8988T (cell line): ENCODE measurements around the gene USB1.

Experiments used
- DNase-seq: peaks from one replicate; pipeline ENCODE4 v3.0.0; 2011

USB1 gene

DNA sequence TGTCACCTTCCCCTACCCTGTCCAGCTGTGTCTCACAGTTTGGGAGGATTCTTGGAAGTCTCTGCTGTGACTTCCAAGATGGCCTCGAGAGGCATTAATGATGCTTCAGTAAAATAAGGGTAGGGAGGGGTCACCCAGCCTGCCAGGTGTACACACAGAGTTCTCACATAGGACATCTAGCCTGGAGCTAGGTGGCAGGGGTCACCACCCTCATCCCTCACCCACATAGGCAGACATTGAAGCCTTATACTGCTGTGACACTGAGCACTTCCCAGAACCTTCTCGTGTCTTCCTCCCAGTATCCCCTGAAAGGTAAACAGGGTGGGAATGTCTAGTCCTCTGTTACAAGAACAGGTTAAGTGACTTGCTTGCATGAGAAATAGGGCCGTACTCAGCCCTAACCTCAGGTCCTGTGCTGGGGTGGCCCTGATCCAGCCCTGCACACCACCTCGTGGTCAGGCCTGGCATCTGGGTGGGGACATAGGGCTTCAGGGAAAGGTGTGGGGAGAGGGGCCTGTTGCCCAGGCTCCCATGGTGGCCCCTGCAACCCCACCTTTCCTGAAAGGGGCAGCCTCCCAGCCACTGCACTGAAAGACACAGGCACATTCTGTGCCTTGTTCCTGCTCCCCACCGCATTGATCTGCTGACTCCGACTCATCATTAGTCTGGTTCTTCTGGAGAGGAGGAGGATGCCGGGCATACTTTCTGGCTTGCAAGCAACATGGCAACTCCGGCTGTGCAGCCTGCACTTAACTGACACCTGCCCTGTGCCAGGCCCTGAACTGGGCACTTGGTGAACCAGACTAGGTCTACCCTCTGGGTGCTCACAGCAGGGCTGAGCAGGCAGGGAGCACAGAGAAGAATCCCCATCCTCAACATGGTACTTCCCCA is 20.7 kb downstream of the USB1 start:
- peak; percentile 42 for DNase-seq

GRCh38 chr16:58022601-58023371 is 21.6 kb downstream of the USB1 start:
- peak; percentile 37 for DNase-seq

- DNase-seq, result peak; percentile 51
These were observed 23.5 kb downstream of the USB1 start for GRCh38 chr16:58024486-58025350.

DNA sequence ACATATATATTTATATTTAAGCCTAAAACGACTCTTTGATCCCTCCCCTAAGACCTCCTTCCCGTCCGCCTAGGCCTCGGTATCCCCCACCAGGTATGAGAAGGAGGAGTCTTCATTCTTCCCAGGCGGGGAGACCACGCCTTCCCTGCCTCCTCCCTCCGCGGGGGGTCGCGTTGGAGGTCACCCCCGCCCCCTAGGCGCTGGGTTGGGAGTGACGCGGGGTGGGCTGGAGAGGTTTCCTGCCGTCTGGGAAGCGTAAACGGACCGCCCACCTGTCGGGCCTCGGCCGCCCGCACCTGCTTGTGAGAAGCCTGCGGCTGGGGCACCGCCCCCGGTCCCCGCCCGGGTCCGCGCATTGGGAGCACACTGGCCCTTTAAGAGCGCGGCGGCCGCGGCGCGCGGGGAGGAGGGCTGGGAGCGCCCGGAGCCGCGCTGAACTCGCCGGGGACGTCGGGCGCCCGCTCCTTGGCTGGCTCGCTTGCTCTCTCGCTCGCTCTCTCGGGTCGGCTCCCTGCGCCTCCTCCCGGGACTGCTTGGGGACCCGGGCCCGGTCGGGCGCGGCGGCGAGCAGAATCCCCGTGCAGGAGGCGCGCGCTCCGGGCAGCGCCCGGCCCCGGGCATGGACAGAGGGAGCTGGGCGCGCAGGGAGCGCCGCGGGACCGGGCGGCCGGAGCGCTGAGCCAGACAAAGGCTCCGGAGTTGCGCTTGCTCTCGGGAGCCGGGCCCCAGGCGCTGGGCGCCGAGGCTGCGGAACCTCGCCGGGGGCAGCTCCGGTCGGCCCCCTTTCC is 24.3 kb downstream of the USB1 start, which contains the start of gene MMP15:
Gene MMP15 (plus strand): TSS at position 404 of the 788 bp plus-strand sequence. CDS start 597 bp downstream, outside the sequence.
- peak; percentile 91 for DNase-seq

DNA sequence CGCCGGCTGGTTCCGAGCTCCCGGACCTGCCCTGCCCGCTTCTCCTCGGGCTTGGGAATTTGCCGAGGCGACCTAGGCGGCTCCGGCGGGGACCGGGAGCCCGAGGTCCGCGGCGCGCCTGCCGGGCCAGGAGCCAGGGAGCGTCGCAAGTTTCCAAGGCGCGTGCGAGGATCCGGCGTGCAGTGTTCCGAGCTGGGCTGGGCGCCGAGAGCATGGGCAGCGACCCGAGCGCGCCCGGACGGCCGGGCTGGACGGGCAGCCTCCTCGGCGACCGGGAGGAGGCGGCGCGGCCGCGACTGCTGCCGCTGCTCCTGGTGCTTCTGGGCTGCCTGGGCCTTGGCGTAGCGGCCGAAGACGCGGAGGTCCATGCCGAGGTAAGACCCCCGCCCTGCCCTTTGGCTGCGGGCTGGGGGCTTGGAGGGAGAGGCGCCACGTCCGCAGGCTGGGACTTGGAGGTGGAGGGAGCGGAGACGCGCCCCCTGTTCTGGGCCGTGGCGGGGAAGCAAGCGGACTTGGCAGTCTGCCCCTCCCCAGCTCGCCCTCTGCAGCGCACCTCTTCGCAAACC is 25.0 kb downstream of the USB1 start:
- peak; percentile 87 for DNase-seq

DNA sequence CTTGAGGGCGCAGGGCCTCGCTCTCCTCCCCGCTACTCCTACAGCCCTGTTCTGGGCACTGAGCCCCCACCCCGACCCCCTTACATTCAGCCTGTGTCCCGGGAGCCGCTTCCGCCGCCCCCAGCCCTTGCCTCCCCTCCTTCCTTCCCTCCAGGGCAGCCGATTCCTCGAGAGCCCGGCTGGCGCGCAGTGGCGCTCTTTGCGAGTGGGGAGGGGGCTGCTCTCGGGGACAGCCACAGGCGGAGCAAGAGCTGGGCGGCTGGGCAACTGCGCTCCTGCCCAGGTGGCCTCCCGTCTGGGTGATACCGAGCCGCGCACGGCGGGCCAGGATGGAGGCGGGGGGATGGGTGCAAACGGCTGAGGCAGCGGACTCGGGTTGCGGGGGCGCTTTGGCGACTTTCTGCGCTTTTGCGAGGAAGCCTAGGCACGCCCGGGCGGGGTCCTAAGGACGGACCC is 25.5 kb downstream of the USB1 start:
- DNase-seq, result peak; percentile 65

GRCh38 chr16:58027161-58027915 is 26.1 kb downstream of the USB1 start:
- peak; percentile 97 for DNase-seq

DNA sequence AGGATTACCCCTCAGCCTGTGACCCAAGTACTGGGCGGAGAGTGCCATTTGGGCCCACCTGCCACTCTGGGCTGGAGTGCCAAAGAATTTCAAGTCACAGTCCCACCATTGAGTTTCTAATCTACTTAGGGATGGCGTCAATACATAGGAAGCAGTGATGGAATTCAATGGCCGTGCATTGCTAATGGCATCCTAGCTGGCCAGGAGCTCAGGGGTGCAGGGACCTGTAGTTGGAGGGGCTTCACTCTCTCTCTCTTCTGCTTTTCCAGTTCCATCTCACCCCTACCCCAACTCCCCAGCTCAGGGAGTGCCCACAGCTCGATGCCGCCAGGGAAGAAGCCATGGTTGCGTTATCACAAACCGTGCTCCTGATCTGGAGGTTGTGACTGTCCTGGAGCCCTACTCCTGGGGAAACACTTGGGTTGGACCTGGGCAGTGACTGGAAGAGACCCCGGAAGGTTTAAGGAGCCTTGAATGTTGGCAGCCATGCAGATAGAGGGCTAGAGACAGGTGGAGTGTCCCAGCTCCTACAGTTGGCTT is 26.8 kb downstream of the USB1 start:
- peak; percentile 25 for DNase-seq

DNA sequence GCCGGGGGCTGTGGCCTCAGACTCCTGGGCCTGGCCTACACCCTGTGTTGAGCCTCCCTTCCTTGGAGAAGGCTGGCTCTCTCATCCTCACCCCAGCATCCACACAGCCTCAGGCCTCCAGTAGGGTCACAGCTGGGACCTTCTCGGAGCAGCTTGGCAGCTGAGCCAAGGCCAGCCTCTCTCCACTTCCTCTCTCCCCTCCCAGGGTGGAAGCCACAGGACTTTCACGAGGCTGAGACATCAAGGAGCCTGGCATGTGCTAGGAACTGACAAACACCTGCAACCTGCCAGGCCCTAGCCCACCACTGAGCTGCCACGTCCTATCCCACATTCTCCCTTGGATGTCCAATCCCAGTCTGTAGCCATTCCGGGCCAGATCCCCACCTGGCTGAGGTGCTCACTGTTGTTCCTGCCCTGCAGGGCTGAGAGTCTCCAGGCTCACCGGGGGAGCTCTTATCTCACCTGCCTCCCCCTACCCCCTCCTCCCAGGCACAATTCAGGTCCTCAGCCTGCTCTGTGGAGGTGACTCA is 27.4 kb downstream of the USB1 start:
- peak; percentile 21 for DNase-seq

DNA sequence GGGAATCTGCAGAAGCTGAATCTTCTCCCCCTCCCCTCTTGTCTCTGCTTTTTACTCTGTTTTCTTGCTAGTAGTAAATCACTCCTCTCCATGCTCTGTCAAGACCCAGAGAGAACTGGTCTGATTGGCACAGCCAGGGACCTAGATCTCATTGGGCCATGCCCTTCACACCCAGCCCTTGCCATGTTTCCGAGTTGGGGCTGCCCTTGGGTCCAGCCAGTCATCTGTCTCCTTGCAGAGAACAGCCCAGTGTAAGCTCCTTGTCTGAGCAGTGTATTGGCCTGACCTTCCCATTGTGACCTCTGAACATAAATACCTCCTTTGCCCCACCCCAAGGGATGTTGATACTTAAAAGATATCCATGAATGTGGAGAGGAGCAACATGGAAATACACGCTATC is 28.2 kb downstream of the USB1 start:
- DNase-seq, result no peak

GRCh38 chr16:58030136-58030840 is 29.1 kb downstream of the USB1 start:
- peak; percentile 23 for DNase-seq

DNA sequence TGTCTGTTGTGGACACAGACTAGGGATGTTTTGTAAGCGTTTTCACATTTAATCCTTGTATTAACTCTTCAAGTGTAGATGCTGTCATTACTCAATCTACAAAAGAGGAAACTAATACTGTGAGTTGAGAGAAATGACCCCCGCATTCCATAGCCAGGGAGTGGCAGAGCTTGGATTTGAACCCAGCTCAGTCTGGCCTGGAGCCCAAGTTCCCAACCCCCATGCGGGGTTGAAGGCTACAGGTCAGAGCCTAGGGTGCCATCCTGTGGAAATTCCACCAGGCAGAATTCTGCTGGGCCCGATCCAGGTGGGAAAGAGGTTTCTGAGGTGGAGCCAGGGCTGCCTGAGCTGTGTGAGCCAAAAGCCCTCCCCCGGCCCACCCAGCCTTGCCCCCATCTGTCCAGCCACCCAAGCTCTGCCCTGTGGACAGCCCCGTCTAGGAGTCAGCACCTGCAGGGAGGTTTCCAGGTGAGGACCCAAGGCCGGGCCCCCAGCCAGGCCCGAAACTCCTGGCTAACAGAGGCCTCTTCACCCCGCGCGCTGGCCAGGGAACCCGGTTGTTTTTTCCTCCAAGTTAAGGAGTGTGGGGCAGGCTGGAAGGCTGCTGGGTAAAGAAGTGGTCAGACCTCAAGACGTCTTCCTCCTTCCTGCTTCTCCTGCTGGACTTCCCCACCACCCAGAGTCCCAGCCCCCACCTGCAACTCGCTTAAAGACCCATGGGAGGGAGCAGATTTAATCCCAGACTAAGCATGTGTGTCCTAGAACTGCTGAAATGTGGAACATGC is 30.0 kb downstream of the USB1 start:
- peak; percentile 28 for DNase-seq

DNA sequence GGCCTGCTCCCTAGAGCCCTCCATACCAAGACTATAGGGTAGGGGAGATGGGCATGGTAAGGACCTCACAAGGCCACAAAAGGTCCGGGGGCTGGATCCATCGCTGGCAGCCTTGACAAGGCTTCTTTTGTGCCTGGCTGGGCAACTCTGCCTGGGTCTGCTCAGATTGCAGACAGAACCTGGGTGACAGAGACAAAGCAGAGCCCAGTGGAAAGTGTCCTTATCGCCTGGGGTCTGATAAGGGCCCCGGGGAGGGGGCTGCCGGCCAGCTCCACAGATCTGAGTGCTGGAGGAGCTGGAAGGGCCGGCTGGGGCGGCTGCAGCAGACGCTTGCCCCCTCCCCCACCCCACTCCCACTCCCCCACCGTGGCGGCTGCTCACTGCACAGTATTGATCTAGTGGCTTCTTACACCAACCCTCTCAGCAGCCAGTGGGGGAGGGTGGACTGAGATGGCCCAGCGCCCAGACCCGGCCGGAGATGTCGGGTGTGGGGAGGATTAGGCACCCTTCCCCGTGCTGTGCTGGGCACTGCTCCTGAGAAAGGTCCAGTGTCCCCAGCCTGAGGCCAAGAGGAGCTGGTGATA is 31.6 kb downstream of the USB1 start:
- DNase-seq, result peak; percentile 30

DNA sequence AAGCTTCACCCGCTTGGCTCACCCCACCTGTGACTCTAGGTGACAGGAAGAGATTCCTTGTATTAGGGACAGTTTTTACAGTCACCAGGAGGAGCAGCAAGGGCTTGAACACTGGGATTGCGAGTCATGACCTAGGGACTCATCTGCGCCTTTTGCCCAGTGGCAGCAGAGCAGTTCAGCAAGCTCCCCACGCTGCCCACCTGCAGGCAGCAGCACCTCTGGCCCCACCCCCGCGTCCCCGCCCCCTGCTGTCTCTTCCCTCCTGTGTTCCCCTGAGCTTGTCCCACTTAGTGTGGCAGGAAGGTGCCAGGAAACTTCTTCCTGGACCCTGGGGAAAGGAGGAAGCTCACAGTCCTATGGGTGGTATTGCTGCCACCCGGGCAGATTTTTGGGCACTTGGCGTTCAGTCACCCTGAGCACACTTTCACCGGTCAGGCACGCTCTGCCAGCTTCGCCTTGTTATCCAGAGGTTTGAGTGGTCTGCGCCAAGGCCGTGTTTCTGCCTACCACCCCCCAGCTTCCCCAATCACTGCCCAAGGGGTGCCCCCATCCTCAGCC is 33.0 kb downstream of the USB1 start:
- peak; percentile 35 for DNase-seq

GRCh38 chr16:58034774-58035173 is 33.6 kb downstream of the USB1 start:
- peak; percentile 15 for DNase-seq

DNA sequence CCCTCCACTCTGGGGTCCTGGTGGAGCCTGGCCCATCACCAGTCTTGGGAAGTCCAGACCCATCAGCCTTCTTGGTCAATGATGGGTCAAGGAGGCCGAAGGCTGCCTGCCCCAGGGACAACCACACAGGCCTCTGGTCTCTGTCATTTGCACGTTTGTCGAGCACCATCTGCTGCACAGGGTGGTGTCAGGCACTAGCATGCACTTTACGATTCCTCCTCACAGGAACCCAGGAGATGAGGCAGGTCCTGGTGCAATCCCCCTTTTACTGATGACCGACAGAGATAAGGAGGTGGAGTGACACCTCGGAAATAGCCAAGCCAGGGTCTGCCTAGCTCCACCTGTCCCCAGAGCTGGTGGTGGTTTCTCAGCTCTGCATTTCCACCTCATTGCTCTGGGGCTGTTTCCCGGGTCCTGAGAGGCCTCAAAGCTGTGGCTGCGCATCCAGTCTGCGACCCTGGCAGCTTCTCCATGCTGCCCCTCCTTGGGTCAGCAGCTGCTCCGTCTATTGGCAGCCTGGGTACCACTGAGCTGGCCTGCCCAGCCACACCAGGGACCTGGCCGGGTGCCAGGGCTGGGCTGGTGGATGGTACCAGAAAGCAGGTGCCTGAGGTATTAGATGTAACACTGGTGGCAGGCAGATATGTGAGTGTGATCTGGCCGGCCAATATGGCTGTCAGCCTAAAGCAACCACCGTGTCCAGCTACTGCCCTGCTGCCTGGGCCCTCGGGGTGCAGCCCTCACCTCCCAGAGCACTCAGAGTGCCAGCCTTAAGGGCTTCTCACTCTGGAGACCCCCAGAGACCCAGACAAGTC is 34.4 kb downstream of the USB1 start:
- DNase-seq, result peak; percentile 24

GRCh38 chr16:58036943-58037342 is 35.7 kb downstream of the USB1 start:
- DNase-seq, result no peak
